22Rv1 (cell line): ENCODE results near the gene KSR2.

ENCODE experiments used
- ZFX ChIP-seq: fragments of 450-650 bp; IDR thresholded peaks from 2 replicates; pipeline ENCODE4 v1.6.1; 2017; ENCODE audit warnings: antibody characterized with exemption, borderline replicate concordance
- TF ChIP-seq, protein P1 (sequence below): fragments of 450-650 bp; IDR thresholded peaks from 2 replicates; pipeline ENCODE4 v1.5.1; 2017; ENCODE audit warnings: mild to moderate bottlenecking

- TF ChIP-seq, protein P1, sequence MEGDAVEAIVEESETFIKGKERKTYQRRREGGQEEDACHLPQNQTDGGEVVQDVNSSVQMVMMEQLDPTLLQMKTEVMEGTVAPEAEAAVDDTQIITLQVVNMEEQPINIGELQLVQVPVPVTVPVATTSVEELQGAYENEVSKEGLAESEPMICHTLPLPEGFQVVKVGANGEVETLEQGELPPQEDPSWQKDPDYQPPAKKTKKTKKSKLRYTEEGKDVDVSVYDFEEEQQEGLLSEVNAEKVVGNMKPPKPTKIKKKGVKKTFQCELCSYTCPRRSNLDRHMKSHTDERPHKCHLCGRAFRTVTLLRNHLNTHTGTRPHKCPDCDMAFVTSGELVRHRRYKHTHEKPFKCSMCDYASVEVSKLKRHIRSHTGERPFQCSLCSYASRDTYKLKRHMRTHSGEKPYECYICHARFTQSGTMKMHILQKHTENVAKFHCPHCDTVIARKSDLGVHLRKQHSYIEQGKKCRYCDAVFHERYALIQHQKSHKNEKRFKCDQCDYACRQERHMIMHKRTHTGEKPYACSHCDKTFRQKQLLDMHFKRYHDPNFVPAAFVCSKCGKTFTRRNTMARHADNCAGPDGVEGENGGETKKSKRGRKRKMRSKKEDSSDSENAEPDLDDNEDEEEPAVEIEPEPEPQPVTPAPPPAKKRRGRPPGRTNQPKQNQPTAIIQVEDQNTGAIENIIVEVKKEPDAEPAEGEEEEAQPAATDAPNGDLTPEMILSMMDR = no peak
- TF ChIP-seq ZFX = no peak
Observed at GRCh38 chr12:117836476-117836875, 132.3 kb downstream of the KSR2 start.
